Lower leg skin (tissue), 4 donors: ENCODE data around the gene ANAPC16. TPM values are rescaled to one million over a fixed set of nuclear protein-coding genes. Genes with fewer than 3 reads are reported as not detected.
"Not testable (repeated sequence)": the region's sequence is repeated elsewhere in the genome, so short reads cannot be mapped to it uniquely, and the experiment has no call there.

Experiments used
- DNase-seq, 2 donors: peaks; one replicate each; pipeline ENCODE4 v3.0.0-alpha.2; 2019; ENCODE audit warnings: low spot score in 2 of 2
- H3K4me3 ChIP-seq: fragments of 200-600 bp; sonication (generic); 2 replicates; pipeline ENCODE4 v1.5.1; 2017; ENCODE audit warnings: mild to moderate bottlenecking, low read depth; ENCODE audit not compliant: poor library complexity, severe bottlenecking
- CTCF ChIP-seq, 3 donors: fragments of 450-650 bp; IDR thresholded peaks; one replicate each; pipeline ENCODE4 v1.5.1; 2016; ENCODE audit warnings: antibody characterized with exemption in 3 of 3, mild to moderate bottlenecking in 3 of 3, moderate library complexity in 2 of 3
- POLR2A ChIP-seq, 2 donors: fragments of 450-650 bp; IDR thresholded peaks; one replicate each; pipeline ENCODE4 v1.6.1; 2016 to 2017; ENCODE audit warnings: antibody characterized with exemption in 2 of 2, mild to moderate bottlenecking in 1 of 2, moderate library complexity in 1 of 2
- WGBS, 2 donors: methylation state at CpG; one replicate each; pipeline ENCODE4 v1.1.5; 2018; 5-methylcytosine and 5-hydroxymethylcytosine counted together
- intact Hi-C: fragments of 100-400 bp; cut with DNase I; formaldehyde crosslinking; loops from one replicate; pipeline ENCODE4 v1.15.0; 2023; ENCODE audit warnings: low total_unique reads
- total RNA-seq, 4 donors: library from RNA; depleted of rRNA; stranded (reverse); fragments of >200 nt; gene quantifications; one replicate each; pipeline ENCODE4 v1.1.0, GENCODE V29; 2016

The ANAPC16 gene
- total RNA-seq, 4 donors from 2014 or later = 47.8 to 116 (median 100) TPM

GRCh38 chr10:72278668-72279393 is 63.0 kb downstream of the ANAPC16 start:
- WGBS, 2 donors = 85 to 92% methylated on average over 5 of the region's 5 CpGs
- no peak overlapping the region for H3K4me3 ChIP-seq
- no peak for TF ChIP-seq CTCF (IDR thresholded peaks at IDR 0.05)
- TF ChIP-seq POLR2A (IDR thresholded peaks at IDR 0.05) = no peak
- no peak for DNase-seq
- intact Hi-C loops = loop anchor here (10.0 kb wide), 1 partner anchor 56 kb away; no protein-coding TSS in a partner anchor

- WGBS, 2 donors = 89% methylated on average over 7 of the region's 7 CpGs
- intact Hi-C loops = loop anchor here (10.0 kb wide), 1 partner anchor 55 kb away; no protein-coding TSS in a partner anchor
- not testable (repeated sequence) for H3K4me3 ChIP-seq, DNase-seq
These were observed 63.8 kb downstream of the ANAPC16 start for GRCh38 chr10:72279587-72279986.

DNA sequence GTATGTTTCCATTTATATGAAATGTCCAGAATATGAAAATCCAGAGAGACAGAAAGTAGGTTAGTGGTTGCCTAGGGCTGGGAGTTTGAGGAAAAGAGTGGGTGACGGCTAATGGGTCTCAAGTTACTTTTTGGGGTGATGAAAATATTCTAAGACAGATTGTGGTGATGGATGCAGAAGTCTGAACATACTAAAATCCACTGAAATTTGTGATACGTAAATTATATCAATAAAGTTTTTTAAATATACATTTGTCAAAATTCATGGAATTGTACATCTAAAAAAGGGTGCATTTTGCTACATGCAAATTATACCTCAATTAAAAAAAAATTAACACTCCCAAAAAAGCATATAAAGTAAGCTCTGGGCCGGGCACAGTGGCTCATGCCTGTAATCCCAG is 67.3 kb downstream of the ANAPC16 start:
- no peak overlapping the region for H3K4me3 ChIP-seq
- intact Hi-C loops = no loop called here
- no peak for DNase-seq
- no peak for TF ChIP-seq POLR2A (IDR thresholded peaks at IDR 0.05)
- no peak for TF ChIP-seq CTCF (IDR thresholded peaks at IDR 0.05)
- 63 to 74% methylated on average over 3 of the region's 3 CpGs for WGBS, 2 donors

Other genes starting within 250 kb of the ANAPC16 start
- gene SPOCK2, start 127.5 kb upstream of the ANAPC16 start, total RNA-seq = 1 to 10 TPM in 3 of 4 donors, under 1 TPM in 1; 0.65 to 3.9 (median 3.5) TPM
- gene ASCC1, start 264 bp downstream of the ANAPC16 start, total RNA-seq = 10 to 100 TPM; 17.7 to 33.3 (median 23.1) TPM
- 100 to 1,000 TPM; 274 to 929 (median 421) TPM for gene DDIT4, start 57.9 kb downstream of the ANAPC16 start, total RNA-seq
- gene DNAJB12, start 138.9 kb downstream of the ANAPC16 start, total RNA-seq = 10 to 100 TPM; 32.8 to 54.4 (median 48.1) TPM